H1 (cell line): Measurements from ENCODE around the gene NELL1. TPM values are rescaled to one million over a fixed set of nuclear protein-coding genes. Genes with fewer than 3 reads are reported as not detected.

Experiments
- CTCF ChIA-PET: fragments of 300-600 bp; sonication (Branson Sonifier 250); formaldehyde crosslinking; loops from one replicate; lab custom pipeline; 2021; ENCODE audit not compliant: partially characterized antibody; lab: Charles Lee
- POLR2A ChIA-PET: fragments of 300-600 bp; sonication (Branson Sonifier 250); formaldehyde crosslinking; loops from one replicate; lab custom pipeline; 2021; ENCODE audit warnings: inconsistent platforms; ENCODE audit not compliant: partially characterized antibody; lab: Charles Lee
- DNase-seq, 2 experiments: peaks; one replicate each; pipeline versions ENCODE4 v3.0.0 to v3.0.0-alpha.2; 2010 to 2022; ENCODE audit warnings: low spot score in 2 of 2, low read depth in 1 of 2, mixed read lengths in 1 of 2
- FAIRE-seq: peaks from 2 replicates; lab custom pipeline; 2011; peaks lifted over from hg19 to GRCh38; lab: Jason Lieb, UNC
- H2AFZ ChIP-seq: 2 replicates; pipeline ENCODE4 v1.8.1; 2012; ENCODE audit warnings: low read length, inconsistent platforms
- H2AK5ac ChIP-seq: 2 replicates; pipeline ENCODE4 v1.6.1; 2013; ENCODE audit warnings: low read depth, low read length
- H2BK120ac ChIP-seq: replicated peaks from 2 replicates; pipeline ENCODE3; 2013; ENCODE audit warnings: low read depth, low read length, inconsistent platforms
- H2BK12ac ChIP-seq: 2 replicates; pipeline ENCODE4 v1.6.1; 2013; ENCODE audit warnings: low read depth, low read length
- H2BK15ac ChIP-seq: 2 replicates; pipeline ENCODE4 v1.6.1; 2013; ENCODE audit warnings: low read length
- H2BK20ac ChIP-seq: 2 replicates; pipeline ENCODE4 v1.6.1; 2013; ENCODE audit warnings: low read length
- H2BK5ac ChIP-seq: 2 replicates; pipeline ENCODE4 v1.6.1; 2013; ENCODE audit warnings: low read depth, low read length
- H3K14ac ChIP-seq: 2 replicates; pipeline ENCODE4 v1.6.1; 2013; ENCODE audit warnings: inconsistent platforms; ENCODE audit not compliant: insufficient read length
- H3K18ac ChIP-seq: 2 replicates; pipeline ENCODE4 v1.6.1; 2013; ENCODE audit warnings: low read length; ENCODE audit errors: extremely low read depth
- H3K23ac ChIP-seq: 2 replicates; pipeline ENCODE4 v1.6.1; 2013; ENCODE audit warnings: inconsistent platforms; ENCODE audit not compliant: insufficient read length
- H3K23me2 ChIP-seq: 2 replicates; pipeline ENCODE4 v1.6.1; 2013; ENCODE audit warnings: low read depth, low read length
- H3K27ac ChIP-seq: 2 replicates; pipeline ENCODE4 v1.6.1; 2011; ENCODE audit warnings: low read depth, low read length, inconsistent platforms
- H3K27me3 ChIP-seq, 4 experiments: replicated peaks in 1 of 4; 1 replicate in 1 of 4; 2 replicates in 3 of 4; pipeline versions ENCODE4 v1.6.1 to v1.8.1; 2011 to 2013; ENCODE audit warnings: low read length in 3 of 4, mild to moderate bottlenecking in 3 of 4, inconsistent platforms in 2 of 4, mixed read lengths in 2 of 4, moderate library complexity in 1 of 4; ENCODE audit not compliant: control insufficient read depth in 3 of 4, insufficient read depth in 3 of 4; ENCODE audit errors: extremely low read depth in 1 of 4
- H3K36me3 ChIP-seq, 4 experiments: 2 replicates each; pipeline versions ENCODE4 v1.6.1 to v1.8.1; 2011 to 2013; ENCODE audit warnings: mild to moderate bottlenecking in 4 of 4, low read length in 3 of 4, moderate library complexity in 2 of 4, control low read depth in 1 of 4, inconsistent platforms in 1 of 4; ENCODE audit not compliant: insufficient read depth in 4 of 4, control insufficient read depth in 2 of 4
- H3K4ac ChIP-seq: replicated peaks from 2 replicates; pipeline ENCODE3; 2013; ENCODE audit warnings: low read length, low read depth, mixed read lengths, inconsistent platforms; ENCODE audit not compliant: insufficient read length
- H3K4me1 ChIP-seq, 4 experiments: replicated peaks in 1 of 4; 1 replicate in 1 of 4; 2 replicates in 3 of 4; pipeline versions ENCODE4 v1.6.1 to v1.8.1; 2011 to 2013; ENCODE audit warnings: low read length in 3 of 4, inconsistent platforms in 2 of 4, mixed read lengths in 1 of 4; ENCODE audit not compliant: insufficient read depth in 4 of 4, control insufficient read depth in 3 of 4
- H3K4me2 ChIP-seq, 2 experiments: 2 replicates each; pipeline versions ENCODE4 v1.6.1 to v1.8.1; 2011 to 2013; ENCODE audit warnings: low read depth in 2 of 2, low read length in 2 of 2, control low read depth in 1 of 2, inconsistent platforms in 1 of 2, mild to moderate bottlenecking in 1 of 2; ENCODE audit not compliant: insufficient read depth in 1 of 2
- H3K4me3 ChIP-seq, 4 experiments: fragments of 200-600, 300-600 bp in 1 of 4; sonication (generic), shearing (Covaris generic), sonication (Bioruptor Twin) in 1 of 4; 2 replicates each; pipeline versions ENCODE4 v1.5.1 to v1.8.1; 2011 to 2016; ENCODE audit warnings: low read length in 4 of 4, low read depth in 3 of 4, control low read depth in 2 of 4, inconsistent platforms in 2 of 4, mild to moderate bottlenecking in 2 of 4, mixed read lengths in 1 of 4, moderate library complexity in 1 of 4; ENCODE audit not compliant: insufficient read depth in 2 of 4; ENCODE audit errors: extremely low read depth in 1 of 4
- H3K56ac ChIP-seq: replicated peaks from 2 replicates; pipeline ENCODE3; 2013; ENCODE audit warnings: low read depth, mild to moderate bottlenecking, mixed read lengths, low read length, inconsistent platforms; ENCODE audit not compliant: insufficient read length
- H3K79me1 ChIP-seq: 2 replicates; pipeline ENCODE4 v1.6.1; 2013; ENCODE audit warnings: low read depth, low read length, control low read depth
- H3K79me2 ChIP-seq, 2 experiments: 2 replicates each; pipeline versions ENCODE4 v1.6.1 to v1.8.1; 2012 to 2013; ENCODE audit warnings: low read length in 2 of 2, mild to moderate bottlenecking in 2 of 2, inconsistent platforms in 1 of 2; ENCODE audit not compliant: insufficient read depth in 2 of 2, control insufficient read depth in 1 of 2
- H3K9ac ChIP-seq, 4 experiments: replicated peaks in 1 of 4; 1 replicate in 1 of 4; 2 replicates in 3 of 4; pipeline versions ENCODE4 v1.6.1 to v1.8.1; 2011 to 2013; ENCODE audit warnings: low read depth in 3 of 4, low read length in 3 of 4, control low read depth in 2 of 4, mild to moderate bottlenecking in 2 of 4, moderate library complexity in 2 of 4, inconsistent platforms in 1 of 4; ENCODE audit errors: extremely low read depth in 1 of 4
- H3K9me3 ChIP-seq, 2 experiments: 2 replicates each; pipeline versions ENCODE4 v1.6.1 to v1.8.1; 2012 to 2013; ENCODE audit warnings: mild to moderate bottlenecking in 2 of 2, moderate library complexity in 2 of 2, control low read depth in 1 of 2, inconsistent platforms in 1 of 2, low read depth in 1 of 2, low read length in 1 of 2, mixed read lengths in 1 of 2; ENCODE audit not compliant: insufficient read depth in 2 of 2
- H4K20me1 ChIP-seq, 2 experiments: replicated peaks in 1 of 2; 2 replicates each; pipeline versions ENCODE3 to v1.8.1; 2011 to 2013; ENCODE audit warnings: inconsistent platforms in 2 of 2, low read length in 2 of 2, mild to moderate bottlenecking in 1 of 2; ENCODE audit not compliant: insufficient read depth in 2 of 2, control insufficient read depth in 1 of 2
- H4K5ac ChIP-seq: 2 replicates; pipeline ENCODE4 v1.6.1; 2013; ENCODE audit warnings: low read length, low read depth, mixed read lengths, inconsistent platforms; ENCODE audit not compliant: insufficient read length
- H4K8ac ChIP-seq: 2 replicates; pipeline ENCODE4 v1.8.0; 2013; ENCODE audit warnings: mild to moderate bottlenecking, moderate library complexity, low read length, inconsistent platforms; ENCODE audit not compliant: insufficient read depth; ENCODE audit errors: extremely low read depth
- H4K91ac ChIP-seq: replicated peaks from 2 replicates; pipeline ENCODE3; 2013; ENCODE audit warnings: low read length, mixed read lengths, inconsistent platforms; ENCODE audit not compliant: insufficient read length
- ASH2L ChIP-seq: fragments of 200-600, 300-600 bp; sonication (generic); IDR thresholded peaks from one replicate; pipeline ENCODE4 v1.7.1; 2017; ENCODE audit warnings: low read length
- ATF3 ChIP-seq: IDR thresholded peaks from 2 replicates; pipeline ENCODE4 v1.6.1; 2011; ENCODE audit warnings: low read depth, mild to moderate bottlenecking, low read length; ENCODE audit not compliant: insufficient read depth
- BCL11A ChIP-seq, 2 experiments: IDR thresholded peaks; one replicate each; pipeline ENCODE4 v1.6.1; 2011; ENCODE audit warnings: low read depth in 2 of 2, low read length in 2 of 2, mild to moderate bottlenecking in 2 of 2
- BRCA1 ChIP-seq: IDR thresholded peaks from 2 replicates; pipeline ENCODE4 v1.6.1; 2012; ENCODE audit warnings: low read depth, low read length, improper control_type of control experiment
- CHD2 ChIP-seq: IDR thresholded peaks from 2 replicates; pipeline ENCODE4 v1.6.1; 2012; ENCODE audit warnings: low read length, improper control_type of control experiment
- FOSL1 ChIP-seq: IDR thresholded peaks from 2 replicates; pipeline ENCODE4 v1.6.1; 2011; ENCODE audit warnings: mild to moderate bottlenecking, low read depth, low read length, moderate library complexity; ENCODE audit not compliant: insufficient read depth
- GABPA ChIP-seq: IDR thresholded peaks from 2 replicates; pipeline ENCODE4 v1.6.1; 2011; ENCODE audit warnings: mild to moderate bottlenecking, low read length, moderate library complexity, borderline replicate concordance; ENCODE audit not compliant: insufficient read depth
- HDAC2 ChIP-seq, 2 experiments: fragments of 300-600 bp in 1 of 2; sonication (generic) in 1 of 2; IDR thresholded peaks; 2 replicates each; pipeline ENCODE4 v1.6.1; 2011 to 2012; ENCODE audit warnings: low read depth in 2 of 2, low read length in 2 of 2, mild to moderate bottlenecking in 2 of 2, moderate library complexity in 2 of 2, borderline replicate concordance in 1 of 2, inconsistent platforms in 1 of 2
- MAFK ChIP-seq: IDR thresholded peaks from 2 replicates; pipeline ENCODE4 v1.6.1; 2012; ENCODE audit warnings: low read depth, mild to moderate bottlenecking, improper control_type of control experiment, low read length
- RAD21 ChIP-seq, 2 experiments: IDR thresholded peaks in 1 of 2; conservative IDR thresholded peaks in 1 of 2; 2 replicates each; pipeline ENCODE4 v1.6.1; 2011; ENCODE audit warnings: low read depth in 2 of 2, low read length in 2 of 2, improper control_type of control experiment in 1 of 2, inconsistent platforms in 1 of 2, mild to moderate bottlenecking in 1 of 2, moderate library complexity in 1 of 2
- RNF2 ChIP-seq: fragments of 200-900, 300-1000 bp; sonication (generic); IDR thresholded peaks from 2 replicates; pipeline ENCODE4 v1.7.1; 2016; ENCODE audit warnings: borderline replicate concordance, low read depth, mild to moderate bottlenecking, antibody characterized with exemption, low read length; ENCODE audit not compliant: poor library complexity, severe bottlenecking; ENCODE audit errors: missing control alignments
- SIX5 ChIP-seq: IDR thresholded peaks from 2 replicates; pipeline ENCODE4 v1.6.1; 2011; ENCODE audit warnings: mild to moderate bottlenecking, low read depth, low read length
- SP1 ChIP-seq: IDR thresholded peaks from 2 replicates; pipeline ENCODE4 v1.6.1; 2011; ENCODE audit warnings: low read depth, low read length
- YY1 ChIP-seq: IDR thresholded peaks from 2 replicates; pipeline ENCODE4 v1.6.1; 2011; ENCODE audit warnings: low read depth, mild to moderate bottlenecking, low read length
- WGBS, 2 experiments: shearing (Covaris generic) in 1 of 2; methylation state at CpG; one replicate each; pipeline versions ENCODE4 v1.1.6 to v1.1.7; 2013 to 2015; ENCODE audit warnings: low lambda C conversion rate in 2 of 2, mixed read lengths in 2 of 2, inconsistent platforms in 1 of 2, low coverage in 1 of 2, missing lambda C conversion rate in 1 of 2; ENCODE audit not compliant: insufficient replicate concordance in 2 of 2, insufficient coverage in 1 of 2, insufficient read length in 1 of 2; ENCODE audit errors: extremely low coverage in 1 of 2, missing lambda C conversion rate in 1 of 2; 5-methylcytosine and 5-hydroxymethylcytosine counted together
- polyA plus RNA-seq, 7 experiments: library from polyadenylated mRNA; depleted of rRNA in 3 of 7; stranded (reverse) in 5 of 7; unstranded in 2 of 7; fragments of >200 nt in 5 of 7; fragments of 200-250 nt in 2 of 7; gene quantifications; 1 replicate in 5 of 7; 2 replicates in 1 of 7; 4 replicates in 1 of 7; pipeline versions ENCODE4 v1.2.1 to v1.2.3, GENCODE V29; 2011 to 2013; ENCODE audit warnings: missing spikeins in 2 of 7, mixed read lengths in 2 of 7
- total RNA-seq: library from RNA; stranded (reverse); fragmentation: NEBNext Ultra II Directional; extraction: Animal tissue kit (Norgen Biotek cat#: 25700); gene quantifications from 2 replicates; pipeline ENCODE4 v1.2.1, GENCODE V29; 2021

NELL1 gene
- total and polyA plus RNA-seq, 2 of the 8 experiments (the other 6 are each of a cell fraction or from before 2014, with no cell fraction given), result 0.21 TPM; not detected in 1

- Histone ChIP-seq H3K4me1 (no peaks in the 10 kb centered on the region), H3K9me3 (no peaks in the 10 kb centered on the region), H3K27me3 (no peaks in the 10 kb centered on the region), H3K14ac (no peak overlapping the region), H3K4me2 (no peak overlapping the region), H3K27ac (no peak overlapping the region), H4K8ac (no peak overlapping the region), H3K79me1 (no peaks in the 10 kb centered on the region), H2BK20ac (no peak overlapping the region), H3K56ac (no peak overlapping the region), H4K91ac (no peak overlapping the region), H3K4ac (no peak overlapping the region), H3K36me3 (no peaks in the 10 kb centered on the region), H3K4me3 (no peak overlapping the region), H2AK5ac (no peak overlapping the region), H2BK12ac (no peak overlapping the region), H2AFZ (no peak overlapping the region), H4K20me1 (no peaks in the 10 kb centered on the region), H3K23ac (no peak overlapping the region), H3K9ac (no peak overlapping the region), H4K5ac (no peak overlapping the region), H2BK15ac (no peak overlapping the region), H2BK120ac (no peak overlapping the region), H3K79me2 (no peaks in the 10 kb centered on the region), H3K23me2 (no peaks in the 10 kb centered on the region), H2BK5ac (no peak overlapping the region), H3K18ac (no peak overlapping the region)
- no peak for DNase-seq
- ChIA-PET POLR2A (no interaction called here), CTCF (interaction anchor here (1.7 kb wide), 1 partner anchor 10 kb away, joined by 4 read pairs; no protein-coding TSS in a partner anchor)
- 92% methylated on average over 3 of the region's 3 CpGs; no CpG with 5 or more reads in 1 of the 2 experiments for WGBS, 2 experiments
- FAIRE-seq, result no peak
- no peak for TF ChIP-seq GABPA
- no peak for TF ChIP-seq CHD2
- TF ChIP-seq BRCA1, result no peak
- no peak for TF ChIP-seq ATF3
- no peak for TF ChIP-seq MAFK
- no peak for TF ChIP-seq ASH2L
- TF ChIP-seq RAD21 (IDR thresholded peaks at IDR 0.05 in 1 of 2, conservative IDR thresholded peaks at IDR 0.05 in 1 of 2; ENCODE audit: low read depth in 2 of 2, low read length in 2 of 2), result no peak
- no peak for TF ChIP-seq SP1
- no peak for TF ChIP-seq SIX5
- TF ChIP-seq FOSL1, result no peak
- no peak for TF ChIP-seq BCL11A (IDR thresholded peaks at IDR 0.05; ENCODE audit: low read depth in 2 of 2, low read length in 2 of 2)
- no peak for TF ChIP-seq HDAC2 (IDR thresholded peaks at IDR 0.05; ENCODE audit: borderline replicate concordance in 1 of 2, low read depth in 2 of 2, low read length in 2 of 2)
- TF ChIP-seq YY1, result no peak
- TF ChIP-seq RNF2, result no peak
Measured at GRCh38 chr11:21082853-21083252, 413.5 kb downstream of the NELL1 start.
